T-cell (primary cell): Measurements from ENCODE around the gene TRIM9. TPM values are rescaled to one million over a fixed set of nuclear protein-coding genes. Genes with fewer than 3 reads are reported as not detected.

Experiments used
- ATAC-seq, 4 experiments: fragments of 200-7000 bp in 3 of 4; fragments of 150-1000 bp in 1 of 4; cut with Tn5 transposase; replicated peaks in 1 of 4; 1 replicate in 3 of 4; 2 replicates in 1 of 4; pipeline ENCODE4 v1.10.0; 2021; ENCODE audit warnings: moderate library complexity in 3 of 4, mild to moderate bottlenecking in 2 of 4, moderate number of reproducible peaks in 1 of 4
- CTCF ChIA-PET, 2 donors: fragments of 300-600 bp; sonication (Branson Sonifier 250); formaldehyde crosslinking; loops; one replicate each; lab custom pipeline; 2022; ENCODE audit warnings: antibody characterized with exemption in 2 of 2; lab: Charles Lee
- POLR2A ChIA-PET, 2 donors: fragments of 300-600 bp; sonication (Branson Sonifier 250); formaldehyde crosslinking; loops; one replicate each; lab custom pipeline; 2022; ENCODE audit warnings: antibody characterized with exemption in 2 of 2; lab: Charles Lee
- DNase-seq, 35 experiments: peaks; one replicate each; pipeline versions ENCODE4 v3.0.0 to v3.0.0-alpha.2; 2013 to 2023
- H3K27ac ChIP-seq: one replicate; pipeline ENCODE4 v1.5.1; 2013; ENCODE audit warnings: low read length
- H3K27me3 ChIP-seq, 2 experiments: replicated peaks in 1 of 2; 1 replicate in 1 of 2; 2 replicates in 1 of 2; pipeline versions ENCODE4 v1.6.1 to v1.7.0; 2013; ENCODE audit warnings: low read length in 1 of 2, mixed read lengths in 1 of 2; ENCODE audit not compliant: control insufficient read depth in 2 of 2, insufficient read depth in 2 of 2; ENCODE audit errors: extremely low read depth in 1 of 2
- H3K36me3 ChIP-seq, 2 donors: 1 replicate in 1 of 2; 2 replicates in 1 of 2; pipeline versions ENCODE4 v1.6.1 to v1.7.0; 2013; ENCODE audit warnings: low read length in 1 of 2; ENCODE audit not compliant: control insufficient read depth in 2 of 2, insufficient read depth in 1 of 2; ENCODE audit errors: extremely low read depth in 1 of 2
- H3K4me1 ChIP-seq, 2 experiments: 1 replicate in 1 of 2; 2 replicates in 1 of 2; pipeline versions ENCODE4 v1.6.1 to v1.7.0; 2013; ENCODE audit warnings: low read length in 2 of 2, mixed read lengths in 1 of 2; ENCODE audit not compliant: insufficient read depth in 2 of 2, control insufficient read depth in 1 of 2; ENCODE audit errors: extremely low read depth in 1 of 2
- H3K4me3 ChIP-seq, 2 donors: 1 replicate in 1 of 2; 2 replicates in 1 of 2; pipeline versions ENCODE4 v1.5.1 to v1.7.0; 2013; ENCODE audit warnings: mild to moderate bottlenecking in 2 of 2, low read length in 1 of 2, moderate library complexity in 1 of 2; ENCODE audit not compliant: control insufficient read depth in 1 of 2; ENCODE audit errors: extremely low read depth in 1 of 2
- H3K9me3 ChIP-seq: 2 replicates; pipeline ENCODE4 v1.7.0; 2013
- H3K27ac Mint-ChIP-seq, 2 donors: one replicate each; pipeline ENCODE4 v1.8.0; 2020 to 2021; ENCODE audit warnings: mild to moderate bottlenecking in 2 of 2, mixed read lengths in 2 of 2
- H3K27me3 Mint-ChIP-seq, 2 donors: one replicate each; pipeline ENCODE4 v1.8.0; 2021 to 2022; ENCODE audit warnings: mixed read lengths in 2 of 2
- H3K36me3 Mint-ChIP-seq: one replicate; pipeline ENCODE4 v1.8.0; 2021; ENCODE audit warnings: mixed read lengths
- H3K4me1 Mint-ChIP-seq, 3 donors: one replicate each; pipeline ENCODE4 v1.8.0; 2020 to 2022; ENCODE audit warnings: mixed read lengths in 3 of 3, mild to moderate bottlenecking in 1 of 3
- H3K4me3 Mint-ChIP-seq, 3 donors: one replicate each; pipeline ENCODE4 v1.8.0; 2020 to 2022; ENCODE audit warnings: mild to moderate bottlenecking in 3 of 3, mixed read lengths in 3 of 3, moderate library complexity in 3 of 3
- H3K9me3 Mint-ChIP-seq, 3 donors: one replicate each; pipeline ENCODE4 v1.8.0; 2020 to 2022; ENCODE audit warnings: mixed read lengths in 3 of 3
- WGBS: methylation state at CpG from one replicate; pipeline ENCODE4 v1.1.5; 2013; ENCODE audit warnings: missing lambda C conversion rate; ENCODE audit not compliant: insufficient coverage; 5-methylcytosine and 5-hydroxymethylcytosine counted together
- total RNA-seq, 35 experiments: library from RNA in 6 of 35; stranded (reverse) in 6 of 35; fragments of 120-200 nt in 1 of 35; gene quantifications; one replicate each; pipeline versions ENCODE4 v1.2.1 to v1.2.4 and lab custom pipeline; 2013 to 2026

Gene TRIM9
- total RNA-seq, 5 donors from 2014 or later (not counting 1 experiment from before 2014, with no cell fraction given) = 0.30 to 1.3 (median 0.88) TPM

- Histone ChIP-seq H3K4me3 (no peak overlapping the region), H3K27ac (no peak overlapping the region), H3K36me3 (no peaks in the 10 kb centered on the region), H3K27me3 (peaks cover 0 to 12% of the 10 kb centered on the region in 2 experiments), H3K4me1 (no peaks in the 10 kb centered on the region), H3K9me3 (no peaks in the 10 kb centered on the region)
- Mint-ChIP-seq H3K9me3 (peaks cover 0 to 5% (median 2%) of the 10 kb centered on the region in 3 donors), H3K27ac (no peak overlapping the region), H3K4me1 (no peaks in the 10 kb centered on the region), H3K4me3 (no peak overlapping the region), H3K27me3 (peaks cover 28 to 30% of the 10 kb centered on the region in 2 donors), H3K36me3 (no peaks in the 10 kb centered on the region)
- ChIA-PET POLR2A (no interaction called here), CTCF (no interaction called here)
- ATAC-seq = no peak
- WGBS = no CpG with 5 or more reads among the region's 4 CpGs
- DNase-seq = no peak
These were observed 34.2 kb upstream of the TRIM9 start for GRCh38 chr14:51129130-51129529.

GRCh38 chr14:51124029-51124428 lies 29.1 kb upstream of the TRIM9 start:
- Mint-ChIP-seq H3K27ac (no peak overlapping the region), H3K9me3 (no peaks in the 10 kb centered on the region), H3K4me1 (no peaks in the 10 kb centered on the region), H3K4me3 (no peak overlapping the region), H3K27me3 (peaks cover 9 to 12% of the 10 kb centered on the region in 2 donors), H3K36me3 (no peaks in the 10 kb centered on the region)
- H3K4me1 ChIP-seq = no peaks in the 10 kb centered on the region
- ChIA-PET CTCF (no interaction called here), POLR2A (no interaction called here)
- H3K27ac ChIP-seq = no peak overlapping the region
- DNase-seq (no peak), ATAC-seq (no peak)
- H3K4me3 ChIP-seq = no peak overlapping the region
- H3K27me3 ChIP-seq = peaks cover 0 to 2% of the 10 kb centered on the region in 2 experiments
- WGBS = no CpG with 5 or more reads among the region's 5 CpGs
- H3K36me3 ChIP-seq = no peaks in the 10 kb centered on the region
- H3K9me3 ChIP-seq = no peaks in the 10 kb centered on the region

- DNase-seq (no peak), ATAC-seq (no peak)
- Histone ChIP-seq H3K36me3 (no peaks in the 10 kb centered on the region), H3K4me3 (no peak overlapping the region), H3K4me1 (no peaks in the 10 kb centered on the region), H3K27me3 (peaks cover 0 to 2% of the 10 kb centered on the region in 2 experiments), H3K27ac (no peak overlapping the region), H3K9me3 (no peaks in the 10 kb centered on the region)
- peaks cover 4 to 6% of the 10 kb centered on the region in 2 donors for H3K27me3 Mint-ChIP-seq
- no peak overlapping the region for H3K4me3 Mint-ChIP-seq
- ChIA-PET POLR2A (no interaction called here), CTCF (interaction anchor here in 1 of 2 donors (0.7 kb wide), 1 partner anchor 518 kb away, joined by 3 read pairs; no protein-coding TSS in a partner anchor)
- no peaks in the 10 kb centered on the region for H3K9me3 Mint-ChIP-seq
- no peak overlapping the region for H3K27ac Mint-ChIP-seq
- no peaks in the 10 kb centered on the region for H3K36me3 Mint-ChIP-seq
- H3K4me1 Mint-ChIP-seq = no peaks in the 10 kb centered on the region
- WGBS = no CpG with 5 or more reads among the region's 3 CpGs
These were observed 26.2 kb upstream of the TRIM9 start for GRCh38 chr14:51121096-51121495.

GRCh38 chr14:51119411-51120051 lies 24.6 kb upstream of the TRIM9 start:
- DNase-seq (no peak), ATAC-seq (no peak)
- H3K27ac Mint-ChIP-seq = no peak overlapping the region
- H3K4me3 ChIP-seq = no peak overlapping the region
- H3K27me3 Mint-ChIP-seq = peaks cover 4 to 6% of the 10 kb centered on the region in 2 donors
- no peaks in the 10 kb centered on the region for H3K9me3 ChIP-seq
- no peaks in the 10 kb centered on the region for H3K36me3 ChIP-seq
- H3K4me1 Mint-ChIP-seq = no peaks in the 10 kb centered on the region
- H3K4me3 Mint-ChIP-seq = no peak overlapping the region
- peaks cover 0 to 2% of the 10 kb centered on the region in 2 experiments for H3K27me3 ChIP-seq
- CTCF ChIA-PET = interaction anchor here in 1 of 2 donors (0.6 kb wide), 1 partner anchor 40 kb away, joined by 4 read pairs; no protein-coding TSS in a partner anchor
- H3K4me1 ChIP-seq = no peaks in the 10 kb centered on the region
- H3K9me3 Mint-ChIP-seq = no peaks in the 10 kb centered on the region
- H3K27ac ChIP-seq = no peak overlapping the region
- H3K36me3 Mint-ChIP-seq = no peaks in the 10 kb centered on the region
- POLR2A ChIA-PET = interaction anchor here in 1 of 2 donors (0.6 kb wide), 1 partner anchor 66 kb away, joined by 8 read pairs; no protein-coding TSS in a partner anchor
- WGBS = 61% methylated on average over 3 of the region's 4 CpGs

- H3K4me1 ChIP-seq = no peaks in the 10 kb centered on the region
- Mint-ChIP-seq H3K4me1 (no peaks in the 10 kb centered on the region), H3K4me3 (no peak overlapping the region), H3K36me3 (no peaks in the 10 kb centered on the region), H3K27me3 (peaks cover 4 to 6% of the 10 kb centered on the region in 2 donors), H3K9me3 (no peaks in the 10 kb centered on the region), H3K27ac (no peak overlapping the region)
- no peak for ATAC-seq
- H3K27ac ChIP-seq = no peak overlapping the region
- ChIA-PET POLR2A (interaction anchor here in 1 of 2 donors (0.6 kb wide), 1 partner anchor 66 kb away, joined by 8 read pairs; no protein-coding TSS in a partner anchor), CTCF (no interaction called here)
- H3K9me3 ChIP-seq = no peaks in the 10 kb centered on the region
- H3K27me3 ChIP-seq = no peaks in the 10 kb centered on the region
- DNase-seq = no peak
- no peak overlapping the region for H3K4me3 ChIP-seq
- no peaks in the 10 kb centered on the region for H3K36me3 ChIP-seq
These were observed 24.1 kb upstream of the TRIM9 start for GRCh38 chr14:51118993-51119392.

- ATAC-seq (no peak), DNase-seq (no peak)
- Mint-ChIP-seq H3K36me3 (no peaks in the 10 kb centered on the region), H3K4me1 (no peaks in the 10 kb centered on the region), H3K27me3 (peaks cover 1 to 3% of the 10 kb centered on the region in 2 donors), H3K4me3 (no peak overlapping the region), H3K9me3 (no peaks in the 10 kb centered on the region), H3K27ac (no peak overlapping the region)
- POLR2A ChIA-PET = no interaction called here
- H3K4me1 ChIP-seq = no peaks in the 10 kb centered on the region
- WGBS = 50% methylated on average over 1 of the region's 1 CpG
- H3K9me3 ChIP-seq = no peaks in the 10 kb centered on the region
- no peak overlapping the region for H3K27ac ChIP-seq
- H3K36me3 ChIP-seq = no peaks in the 10 kb centered on the region
- H3K4me3 ChIP-seq = no peak overlapping the region
- CTCF ChIA-PET = no interaction called here
- no peaks in the 10 kb centered on the region for H3K27me3 ChIP-seq
These were observed 22.7 kb upstream of the TRIM9 start for GRCh38 chr14:51117593-51117992.
